K562 (cell line): ENCODE results near the gene DGCR8. TPM values are rescaled to one million over a fixed set of nuclear protein-coding genes. Genes with fewer than 3 reads are reported as not detected.

Experiments used
- ATAC-seq: fragments of 200-7000 bp; cut with Tn5 transposase; 3 replicates; pipeline ENCODE4 v1.9.1; 2020; ENCODE audit warnings: moderate library complexity
- BruUV-seq: library from RNA; stranded (reverse); fragments of 400-500 nt; replicated peaks from 2 replicates; lab custom pipeline; 2021; lab: Mats Ljungman, UMichigan
- CTCF ChIA-PET: fragments of 300-600 bp; formaldehyde crosslinking; extraction: SDS; loops from one replicate; lab custom pipeline; 2021; ENCODE audit warnings: low intra/inter-chr PET ratio; lab: Yijun Ruan, JAX
- POLR2A ChIA-PET: fragments of 300-600, 350-650 bp; sonication (Branson Sonifier 250); formaldehyde crosslinking; extraction: SDS; loops from one replicate; lab custom pipeline; 2021; ENCODE audit warnings: antibody characterized with exemption, inconsistent platforms; lab: Yijun Ruan, JAX
- DNase-seq, 4 experiments: peaks; one replicate each; pipeline versions ENCODE4 v3.0.0 to v3.0.0-alpha.2; 2011 to 2018; ENCODE audit warnings: low spot score in 3 of 4, mixed read lengths in 3 of 4; ENCODE audit errors: extremely low read depth in 1 of 4
- FAIRE-seq: peaks from 2 replicates; lab custom pipeline; 2011; peaks lifted over from hg19 to GRCh38; lab: Jason Lieb, UNC
- H2AFZ ChIP-seq: 2 replicates; pipeline ENCODE4 v1.6.0; 2011; ENCODE audit warnings: low read depth, low read length, control low read depth, inconsistent platforms
- H3K27ac ChIP-seq: fragments of 200-600 bp; 3 replicates; pipeline ENCODE4 v1.8.0; 2011; ENCODE audit warnings: low read depth, mild to moderate bottlenecking, control low read depth, inconsistent platforms, low read length, moderate library complexity, mixed read lengths; ENCODE audit errors: extremely low read depth
- H3K27me3 ChIP-seq, 2 experiments: fragments of 300-600 bp in 1 of 2; 2 replicates in 1 of 2; 3 replicates in 1 of 2; pipeline versions ENCODE4 v1.6.0 to v1.8.0; 2011; ENCODE audit warnings: inconsistent platforms in 2 of 2, low read length in 2 of 2, mild to moderate bottlenecking in 1 of 2, mixed read lengths in 1 of 2, moderate library complexity in 1 of 2; ENCODE audit not compliant: control insufficient read depth in 2 of 2, insufficient read depth in 2 of 2
- H3K36me3 ChIP-seq: fragments of 300-600 bp; 3 replicates; pipeline ENCODE4 v1.8.0; 2011; ENCODE audit warnings: mild to moderate bottlenecking, low read length, inconsistent platforms; ENCODE audit not compliant: control insufficient read depth, insufficient read depth
- H3K4me1 ChIP-seq, 2 experiments: fragments of 200-600 bp in 1 of 2; replicated peaks in 1 of 2; 2 replicates in 1 of 2; 3 replicates in 1 of 2; pipeline versions ENCODE4 v1.5.1 to v1.8.0; 2011; ENCODE audit warnings: inconsistent platforms in 2 of 2, low read length in 2 of 2, mild to moderate bottlenecking in 1 of 2, mixed read lengths in 1 of 2, moderate library complexity in 1 of 2; ENCODE audit not compliant: control insufficient read depth in 2 of 2, insufficient read depth in 2 of 2
- H3K4me2 ChIP-seq: 2 replicates; pipeline ENCODE4 v1.6.1; 2011; ENCODE audit warnings: low read length, control low read depth, inconsistent platforms, mixed read lengths; ENCODE audit not compliant: insufficient read depth
- H3K4me3 ChIP-seq: fragments of 200-600 bp; sonication (generic), shearing (Covaris generic); 2 replicates; pipeline ENCODE4 v1.5.1; 2016; ENCODE audit warnings: control low read depth, inconsistent platforms
- H3K79me2 ChIP-seq: fragments of 200-600 bp; 3 replicates; pipeline ENCODE4 v1.8.0; 2011; ENCODE audit warnings: low read length, inconsistent platforms; ENCODE audit not compliant: control insufficient read depth, insufficient read depth
- H3K9ac ChIP-seq, 2 experiments: 2 replicates each; pipeline versions ENCODE4 v1.6.0 to v1.6.1; 2011; ENCODE audit warnings: low read depth in 2 of 2, low read length in 2 of 2, control low read depth in 1 of 2, inconsistent platforms in 1 of 2, mild to moderate bottlenecking in 1 of 2, mixed read lengths in 1 of 2; ENCODE audit not compliant: insufficient read depth in 1 of 2
- H3K9me1 ChIP-seq: one replicate; pipeline ENCODE4 v1.6.0; 2011; ENCODE audit warnings: inconsistent platforms, mild to moderate bottlenecking, low read length, moderate library complexity; ENCODE audit not compliant: control insufficient read depth, insufficient read depth
- H3K9me3 ChIP-seq: replicated peaks from 2 replicates; pipeline ENCODE4 v1.5.1; 2011; ENCODE audit warnings: low read depth, low read length, inconsistent platforms; ENCODE audit not compliant: control insufficient read depth, insufficient read depth
- H4K20me1 ChIP-seq: replicated peaks from 2 replicates; pipeline ENCODE4 v1.6.1; 2011; ENCODE audit warnings: low read length, inconsistent platforms, mixed read lengths; ENCODE audit not compliant: control insufficient read depth, insufficient read depth
- ARID1B ChIP-seq: fragments of 450-650 bp; IDR thresholded peaks from 2 replicates; pipeline ENCODE4 v1.6.1; 2016; ENCODE audit warnings: antibody characterized with exemption, mild to moderate bottlenecking, inconsistent platforms
- ATF2 ChIP-seq: sonication (generic); formaldehyde crosslinking; IDR thresholded peaks from 2 replicates; pipeline ENCODE4 v1.8.1; 2022; ENCODE audit warnings: missing genetic modification reagents
- DPF2 ChIP-seq: fragments of 450-650 bp; IDR thresholded peaks from 2 replicates; pipeline ENCODE4 v1.6.1; 2016
- GABPB1 ChIP-seq: sonication (generic); formaldehyde crosslinking; IDR thresholded peaks from 2 replicates; pipeline ENCODE4 v1.8.0; 2022; ENCODE audit warnings: mild to moderate bottlenecking, missing genetic modification reagents
- KLF13 ChIP-seq: fragments of 450-650 bp; IDR thresholded peaks from 2 replicates; pipeline ENCODE4 v1.6.1; 2016; ENCODE audit warnings: missing genetic modification characterization, low read depth, mild to moderate bottlenecking, missing compliant biosample characterization, moderate library complexity, borderline replicate concordance
- LEF1 ChIP-seq: fragments of 450-650 bp; IDR thresholded peaks from 2 replicates; pipeline ENCODE4 v1.6.1; 2016; ENCODE audit warnings: mild to moderate bottlenecking
- NBN ChIP-seq: fragments of 450-650 bp; IDR thresholded peaks from 2 replicates; pipeline ENCODE4 v1.6.1; 2016; ENCODE audit warnings: low read depth, mild to moderate bottlenecking
- SNRNP70 ChIP-seq: fragments of 200-400 bp; formaldehyde crosslinking; optimal IDR thresholded peaks from 2 replicates; pipeline ENCODE3; 2017; ENCODE audit warnings: low read depth, low read length
- STAT6 ChIP-seq: sonication (generic); formaldehyde crosslinking; IDR thresholded peaks from 2 replicates; pipeline ENCODE4 v1.8.1; 2023; ENCODE audit warnings: mild to moderate bottlenecking, missing genetic modification reagents
- TAF15 ChIP-seq: fragments of 200-400 bp; formaldehyde crosslinking; IDR thresholded peaks from 2 replicates; pipeline ENCODE4 v1.6.1; 2017; ENCODE audit warnings: mild to moderate bottlenecking, low read depth, low read length, moderate library complexity
- ZBTB7A ChIP-seq: IDR thresholded peaks from 2 replicates; pipeline ENCODE4 v1.6.1; 2011; ENCODE audit warnings: low read depth, mild to moderate bottlenecking, low read length, moderate library complexity, borderline replicate concordance; ENCODE audit not compliant: control insufficient read depth
- ZHX1 ChIP-seq: fragments of 150-350 bp; conservative IDR thresholded peaks from 2 replicates; pipeline ENCODE4 v1.6.1; 2014; ENCODE audit warnings: low read length
- ZKSCAN1 ChIP-seq: fragments of 150-350 bp; IDR thresholded peaks from 2 replicates; pipeline ENCODE4 v1.6.1; 2016; ENCODE audit warnings: low read depth, low read length
- ZNF707 ChIP-seq: fragments of 250-450 bp; sonication (Bioruptor Pico); conservative IDR thresholded peaks from 2 replicates; pipeline ENCODE4 v1.8.0; 2022; ENCODE audit warnings: inconsistent platforms, mild to moderate bottlenecking, moderate library complexity
- ZNF780A ChIP-seq: fragments of 250-450 bp; sonication (Bioruptor Pico); IDR thresholded peaks from 2 replicates; pipeline ENCODE4 v1.5.0; 2021; ENCODE audit warnings: mild to moderate bottlenecking
- WGBS: fragments of 100-300 bp; shearing (Covaris generic); methylation state at CpG from one replicate; pipeline ENCODE4 v1.1.6; 2016; ENCODE audit warnings: low coverage, mixed read lengths; ENCODE audit not compliant: insufficient coverage; ENCODE audit errors: missing lambda C conversion rate; 5-methylcytosine and 5-hydroxymethylcytosine counted together
- in situ Hi-C: fragments of 300-500 bp; cut with MboI; formaldehyde crosslinking; loops from 4 replicates; pipeline ENCODE4 v1.15.0; 2018; ENCODE audit warnings: inconsistent platforms, mixed read lengths
- intact Hi-C: fragments of 100-400 bp; cut with micrococcal nuclease; formaldehyde crosslinking; loops from 2 replicates; pipeline ENCODE4 v1.14.2; 2022
- polyA plus RNA-seq, 8 experiments: library from polyadenylated mRNA; depleted of rRNA in 4 of 8; stranded (reverse) in 5 of 8; unstranded in 3 of 8; fragments of >200 nt; fragmentation: Nextera tagmentation in 2 of 8; fragmentation: Illumina TruSeq in 1 of 8; extraction: Ambion mirVana in 2 of 8; extraction: Trizol in 1 of 8; gene quantifications; 2 replicates each; pipeline versions ENCODE4 v1.2.1 to v1.2.3, GENCODE V29; 2011 to 2014; ENCODE audit warnings: inconsistent platforms in 1 of 8, missing spikeins in 1 of 8
- total RNA-seq, 7 experiments: library from RNA; depleted of rRNA in 6 of 7; stranded (reverse); fragments of >200 nt in 6 of 7; fragmentation: Illumina TruSeq in 2 of 7; extraction: Trizol in 2 of 7; gene quantifications; 2 replicates each; pipeline versions ENCODE4 v1.2.1 to v1.2.3, GENCODE V29; 2011 to 2021; ENCODE audit warnings: low replicate concordance in 1 of 7

Gene DGCR8
- total and polyA plus RNA-seq, 9 of the 15 experiments (the other 6 are each of a cell fraction or from before 2014, with no cell fraction given), result 5.9 to 144 (median 80.1) TPM

GRCh38 chr22:20040327-20041200 is 39.5 kb upstream of the DGCR8 start:
- Histone ChIP-seq H3K27me3 (no peaks in the 10 kb centered on the region), H3K36me3 (peaks cover 85% of the 10 kb centered on the region), H2AFZ (no peak overlapping the region), H4K20me1 (peaks cover 22% of the 10 kb centered on the region; the same call in 1 of the 2 replicates), H3K4me3 (no peak overlapping the region), H3K9ac (peak overlapping the region in 1 of 2 experiments; percentile 67; a peak in 2 of 4 replicates), H3K27ac (no peak overlapping the region), H3K9me3 (no peaks in the 10 kb centered on the region), H3K9me1 (peaks cover 8% of the 10 kb centered on the region), H3K4me1 (peaks cover 3 to 35% of the 10 kb centered on the region in 2 experiments; a peak in 4 of 5 replicates), H3K79me2 (peaks cover 7% of the 10 kb centered on the region; the same call in 2 of the 3 replicates), H3K4me2 (no peak overlapping the region)
- in situ Hi-C loops, result no loop called here
- no TSS peak for BruUV-seq
- 88% methylated on average over 7 of the region's 7 CpGs for WGBS
- intact Hi-C loops, result no loop called here
- CTCF ChIA-PET, result no interaction called here
- DNase-seq, result no peak
- POLR2A ChIA-PET, result interaction anchor here (0.6 to 2.0 kb wide), 15 partner anchors 11 to 85 kb away, joined by 3 to 6 read pairs (median 3); no protein-coding TSS in a partner anchor
- no peak for ATAC-seq
- no peak for FAIRE-seq
- no peak for TF ChIP-seq SNRNP70
- no peak for TF ChIP-seq ZKSCAN1
- TF ChIP-seq ARID1B, result no peak
- no peak for TF ChIP-seq ZNF780A (CRISPR knock-in tag)
- no peak for TF ChIP-seq GABPB1 (CRISPR knock-in tag)
- TF ChIP-seq STAT6 (CRISPR knock-in tag), result no peak
- no peak for TF ChIP-seq ZHX1
- TF ChIP-seq KLF13 (tag), result 0 out of 2 replicates have a peak, but pooled peaks have one; percentile 35
- no peak for TF ChIP-seq ATF2 (CRISPR knock-in tag)
- TF ChIP-seq ZNF707, result no peak
- no peak for TF ChIP-seq LEF1
- TF ChIP-seq NBN, result no peak
- no peak for TF ChIP-seq DPF2
- peak; percentile 15; the same call in 1 of the 2 replicates for TF ChIP-seq ZBTB7A
- TF ChIP-seq TAF15, result 0 out of 2 replicates have a peak, but pooled peaks have one; percentile 44
